PFSK-1 (cell line): ENCODE data around the gene CCDC30.

Experiments
- FOXP2 ChIP-seq: optimal IDR thresholded peaks from 2 replicates; pipeline ENCODE3; 2011; ENCODE audit warnings: borderline replicate concordance, control low read depth, inconsistent platforms; ENCODE audit not compliant: insufficient read depth; ENCODE audit errors: extremely low read length, extremely low read depth
- POLR2AphosphoS5 ChIP-seq: IDR thresholded peaks from 2 replicates; pipeline ENCODE4 v1.6.1; 2012; ENCODE audit warnings: low read depth, mild to moderate bottlenecking, control low read depth, low read length, moderate library complexity
- REST ChIP-seq, 2 experiments: IDR thresholded peaks; 2 replicates each; pipeline versions ENCODE4 v1.6.1 to v1.8.0; 2011 to 2012; ENCODE audit warnings: low read depth in 2 of 2, low read length in 2 of 2, control low read depth in 1 of 2, inconsistent platforms in 1 of 2, mild to moderate bottlenecking in 1 of 2, moderate library complexity in 1 of 2; ENCODE audit not compliant: insufficient read depth in 1 of 2
- SIN3A ChIP-seq: IDR thresholded peaks from 2 replicates; pipeline ENCODE4 v1.6.1; 2012; ENCODE audit warnings: mild to moderate bottlenecking, low read length, moderate library complexity, borderline replicate concordance; ENCODE audit not compliant: insufficient read depth
- TAF1 ChIP-seq: IDR thresholded peaks from 2 replicates; pipeline ENCODE4 v1.6.1; 2012; ENCODE audit warnings: low read length, control low read depth, borderline replicate concordance; ENCODE audit not compliant: insufficient read depth

The CCDC30 gene

GRCh38 chr1:42431514-42431913 lies 31.6 kb upstream of the CCDC30 start:
- TF ChIP-seq REST (IDR thresholded peaks at IDR 0.05; ENCODE audit: insufficient read depth in 1 of 2, low read depth in 2 of 2, low read length in 2 of 2): no peak
- TF ChIP-seq POLR2AphosphoS5: no peak
- TF ChIP-seq SIN3A: no peak
- no peak for TF ChIP-seq FOXP2
- no peak for TF ChIP-seq TAF1

DNA sequence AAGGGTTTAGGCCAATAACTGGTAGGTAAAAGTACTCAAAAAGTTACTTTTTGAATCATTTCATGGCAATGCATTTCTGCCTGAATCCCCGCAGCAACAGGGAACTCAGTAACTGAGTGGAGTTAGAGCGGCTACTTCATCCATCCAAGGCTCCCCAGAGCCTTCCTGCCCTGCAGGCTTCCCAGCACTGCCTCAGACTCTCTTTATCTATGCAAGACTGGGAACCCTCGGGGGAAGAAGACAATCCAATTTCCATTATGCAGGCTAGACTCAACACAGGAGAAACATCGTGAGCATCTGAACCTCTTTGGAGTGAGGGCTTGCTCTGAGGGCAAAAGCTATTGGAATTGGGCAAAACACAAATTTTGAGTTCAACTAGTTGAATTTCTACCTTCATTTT lies 30.4 kb upstream of the CCDC30 start:
- no peak for TF ChIP-seq FOXP2
- TF ChIP-seq SIN3A: no peak
- no peak for TF ChIP-seq POLR2AphosphoS5

GRCh38 chr1:42433369-42433768 lies 29.7 kb upstream of the CCDC30 start:
- no peak for TF ChIP-seq FOXP2
- no peak for TF ChIP-seq POLR2AphosphoS5

DNA sequence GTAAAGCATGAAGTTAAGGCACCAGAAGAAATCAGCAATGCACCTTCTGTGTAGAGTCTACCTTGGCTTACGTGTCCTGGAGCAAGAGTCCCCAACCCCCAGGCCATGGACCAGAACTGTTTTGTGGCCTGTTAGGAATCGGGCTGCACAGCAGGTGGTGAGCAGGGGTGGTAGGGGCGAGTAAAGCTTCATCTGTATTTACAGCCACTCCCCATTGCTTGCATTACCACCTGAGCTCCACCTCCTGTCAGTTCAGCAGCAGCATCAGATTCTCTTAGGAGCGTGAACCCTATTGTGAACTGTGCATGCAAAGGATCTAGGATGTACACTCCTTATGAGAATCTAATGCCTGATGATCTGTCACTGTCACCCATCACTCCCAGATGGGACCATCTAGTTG lies 28.7 kb upstream of the CCDC30 start:
- TF ChIP-seq SIN3A (no peak), FOXP2 (no peak), TAF1 (no peak), POLR2AphosphoS5 (no peak), REST (IDR thresholded peaks at IDR 0.05; ENCODE audit: insufficient read depth in 1 of 2, low read depth in 2 of 2, low read length in 2 of 2) (no peak)

DNA sequence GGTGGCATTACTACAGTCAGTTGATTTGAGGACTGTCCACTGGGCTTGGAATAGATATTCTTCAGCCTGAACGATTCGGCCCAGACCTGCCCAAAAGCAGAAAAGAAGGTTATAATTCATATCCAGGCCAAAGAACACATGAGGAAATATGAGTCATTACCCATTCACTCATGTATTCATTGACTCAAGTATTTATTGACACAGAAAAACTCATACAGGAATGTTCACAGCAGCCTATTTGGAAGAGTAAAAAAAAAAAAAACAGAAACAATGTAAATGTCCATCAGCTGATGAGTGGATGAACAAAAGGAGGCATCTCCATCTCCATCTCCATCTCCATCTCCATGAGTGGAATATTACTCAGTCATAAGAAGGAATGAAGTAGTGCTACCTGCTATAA lies 23.1 kb upstream of the CCDC30 start:
- TF ChIP-seq FOXP2 (no peak), REST (IDR thresholded peaks at IDR 0.05; ENCODE audit: insufficient read depth in 1 of 2, low read depth in 2 of 2, low read length in 2 of 2) (no peak), TAF1 (no peak), SIN3A (no peak), POLR2AphosphoS5 (no peak)

DNA sequence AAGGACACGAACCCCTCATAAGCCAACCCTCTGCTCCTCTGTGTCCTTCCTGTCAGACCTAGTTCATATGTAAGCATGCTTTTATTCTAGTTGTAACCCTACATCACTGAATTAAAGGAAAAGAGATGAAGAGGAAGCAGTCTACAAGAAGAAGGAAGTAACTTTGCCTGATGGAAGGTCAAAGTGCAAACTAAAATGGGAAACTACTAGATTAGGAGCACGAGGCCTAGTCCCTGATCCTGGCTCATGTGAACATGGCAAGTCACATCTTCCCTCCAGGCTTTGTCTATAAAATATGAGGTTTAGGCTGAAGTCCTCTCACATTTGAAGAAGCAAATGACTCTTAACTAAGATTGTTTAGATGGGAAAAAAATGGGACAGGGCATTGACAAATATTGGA lies 20.4 kb upstream of the CCDC30 start:
- TF ChIP-seq REST (IDR thresholded peaks at IDR 0.05; ENCODE audit: insufficient read depth in 1 of 2, low read depth in 2 of 2, low read length in 2 of 2) (no peak), TAF1 (no peak), POLR2AphosphoS5 (no peak), FOXP2 (no peak)
